HEK293 (cell line): ENCODE data around the gene GP1BB.

Experiments used
- CTCF ChIA-PET: fragments of 350-600 bp; formaldehyde crosslinking; extraction: SDS; loops from one replicate; lab custom pipeline; 2021; ENCODE audit warnings: antibody characterized with exemption; lab: Yijun Ruan, JAX
- POLR2A ChIA-PET: fragments of 300-600 bp; formaldehyde crosslinking; extraction: SDS; loops from one replicate; lab custom pipeline; 2020; ENCODE audit warnings: antibody characterized with exemption, inconsistent platforms; lab: Yijun Ruan, JAX
- H3K27ac ChIP-seq: fragments of 200-500 bp; sonication (Bioruptor generic); 2 replicates; pipeline ENCODE4 v1.5.1; 2014; ENCODE audit warnings: low read depth, low read length, control low read depth, inconsistent platforms; ENCODE audit errors: extremely low read depth
- H3K36me3 ChIP-seq, 2 experiments: fragments of 200-500 bp in 1 of 2; sonication (Bioruptor generic) in 1 of 2; 1 replicate in 1 of 2; 2 replicates in 1 of 2; pipeline ENCODE4 v1.5.1; 2014 to 2017; ENCODE audit warnings: inconsistent platforms in 2 of 2, low read length in 2 of 2; ENCODE audit not compliant: control insufficient read depth in 2 of 2, insufficient read depth in 1 of 2
- H3K4me1 ChIP-seq: fragments of 200-500 bp; sonication (Bioruptor generic); 2 replicates; pipeline ENCODE4 v1.5.1; 2014; ENCODE audit warnings: mild to moderate bottlenecking, low read length, inconsistent platforms; ENCODE audit not compliant: control insufficient read depth, insufficient read depth
- H3K4me3 ChIP-seq: 2 replicates; pipeline ENCODE4 v1.5.1; 2011; ENCODE audit warnings: low read depth, mild to moderate bottlenecking, control low read depth, low read length, moderate library complexity
- H3K9me3 ChIP-seq: fragments of 200-500 bp; sonication (Bioruptor generic); 2 replicates; pipeline ENCODE4 v1.5.1; 2014; ENCODE audit warnings: low read depth, low read length, inconsistent platforms; ENCODE audit not compliant: control insufficient read depth, insufficient read depth
- ATF2 ChIP-seq: fragments of 450-650 bp; formaldehyde crosslinking; IDR thresholded peaks from 2 replicates; pipeline ENCODE4 v1.5.1; 2016; ENCODE audit warnings: missing biosample characterization, missing genetic modification characterization, low read depth
- FEZF1 ChIP-seq: fragments of 450-650 bp; formaldehyde crosslinking; IDR thresholded peaks from 2 replicates; pipeline ENCODE4 v1.5.1; 2016; ENCODE audit warnings: missing biosample characterization, missing genetic modification characterization
- MZF1 ChIP-seq: fragments of 450-650 bp; formaldehyde crosslinking; IDR thresholded peaks from 2 replicates; pipeline ENCODE4 v1.5.1; 2017; ENCODE audit warnings: missing biosample characterization, missing genetic modification characterization, borderline replicate concordance
- SCRT2 ChIP-seq: fragments of 450-650 bp; formaldehyde crosslinking; IDR thresholded peaks from 2 replicates; pipeline ENCODE4 v1.5.1; 2016; ENCODE audit warnings: missing biosample characterization, missing genetic modification characterization
- ZFHX2 ChIP-seq: fragments of 450-650 bp; formaldehyde crosslinking; conservative IDR thresholded peaks from 2 replicates; pipeline ENCODE4 v1.5.1; 2016; ENCODE audit warnings: missing biosample characterization, missing genetic modification characterization
- ZNF138 ChIP-seq: fragments of 450-650 bp; formaldehyde crosslinking; IDR thresholded peaks from 2 replicates; pipeline ENCODE4 v1.5.1; 2016; ENCODE audit warnings: missing biosample characterization, missing genetic modification characterization, borderline replicate concordance
- ZNF19 ChIP-seq: fragments of 450-650 bp; formaldehyde crosslinking; IDR thresholded peaks from 2 replicates; pipeline ENCODE4; 2016; ENCODE audit warnings: missing biosample characterization, missing genetic modification characterization, low read depth
- ZNF354C ChIP-seq: fragments of 450-650 bp; formaldehyde crosslinking; IDR thresholded peaks from 2 replicates; pipeline ENCODE4 v1.5.1; 2016; ENCODE audit warnings: missing biosample characterization, missing genetic modification characterization, low read depth, borderline replicate concordance
- ZNF362 ChIP-seq: fragments of 450-650 bp; formaldehyde crosslinking; IDR thresholded peaks from 2 replicates; pipeline ENCODE4 v1.5.1; 2016; ENCODE audit warnings: missing biosample characterization, missing genetic modification characterization
- ZNF394 ChIP-seq: fragments of 450-650 bp; formaldehyde crosslinking; IDR thresholded peaks from 2 replicates; pipeline ENCODE4 v1.5.1; 2016; ENCODE audit warnings: missing biosample characterization, missing genetic modification characterization, mild to moderate bottlenecking, moderate library complexity, borderline replicate concordance
- ZNF544 ChIP-seq: fragments of 450-650 bp; formaldehyde crosslinking; IDR thresholded peaks from 2 replicates; pipeline ENCODE4 v1.5.0; 2017; ENCODE audit warnings: missing biosample characterization, missing genetic modification characterization
- ZNF555 ChIP-seq: fragments of 450-650 bp; formaldehyde crosslinking; conservative IDR thresholded peaks from 2 replicates; pipeline ENCODE4 v1.5.1; 2017; ENCODE audit warnings: missing biosample characterization, mild to moderate bottlenecking, missing genetic modification characterization, inconsistent platforms
- ZNF600 ChIP-seq: fragments of 450-650 bp; formaldehyde crosslinking; IDR thresholded peaks from 2 replicates; pipeline ENCODE4 v1.5.1; 2016; ENCODE audit warnings: missing biosample characterization, missing genetic modification characterization
- ZNF610 ChIP-seq: fragments of 450-650 bp; formaldehyde crosslinking; IDR thresholded peaks from 2 replicates; pipeline ENCODE4 v1.5.1; 2016; ENCODE audit warnings: missing biosample characterization, missing genetic modification characterization, borderline replicate concordance
- ZNF623 ChIP-seq: fragments of 450-650 bp; formaldehyde crosslinking; IDR thresholded peaks from 2 replicates; pipeline ENCODE4 v1.5.1; 2016; ENCODE audit warnings: missing biosample characterization, missing genetic modification characterization
- ZNF629 ChIP-seq: fragments of 450-650 bp; formaldehyde crosslinking; IDR thresholded peaks from 2 replicates; pipeline ENCODE4 v1.5.1; 2017; ENCODE audit warnings: missing biosample characterization, missing genetic modification characterization
- ZNF660 ChIP-seq: fragments of 450-650 bp; IDR thresholded peaks from 2 replicates; pipeline ENCODE4 v1.5.1; 2018; ENCODE audit warnings: missing biosample characterization, mild to moderate bottlenecking, missing genetic modification characterization
- TF ChIP-seq, protein P1 (sequence below): fragments of 450-650 bp; formaldehyde crosslinking; IDR thresholded peaks from 2 replicates; pipeline ENCODE4 v1.5.1; 2016; ENCODE audit warnings: missing biosample characterization, missing genetic modification characterization

Gene GP1BB

GRCh38 chr22:19706661-19707151 lies 16.6 kb upstream of the GP1BB start:
- POLR2A ChIA-PET: no interaction called here
- CTCF ChIA-PET: interaction anchor here (0.7 kb wide), 1 partner anchor 75 kb away, joined by 5 read pairs; no protein-coding TSS in a partner anchor
- no peaks in the 10 kb centered on the region for H3K36me3 ChIP-seq
- no peaks in the 10 kb centered on the region for H3K9me3 ChIP-seq
- no peak overlapping the region for H3K4me3 ChIP-seq
- no peak overlapping the region for H3K27ac ChIP-seq
- no peak for TF ChIP-seq ZNF394 (tag by site-specific recombination)
- no peak for TF ChIP-seq ZNF354C (tag by site-specific recombination)
- no peak for TF ChIP-seq ZNF610 (tag by site-specific recombination)
- TF ChIP-seq ZNF544 (tag by site-specific recombination): no peak
- no peak for TF ChIP-seq ZNF362 (tag by site-specific recombination)
- no peak for TF ChIP-seq MZF1 (tag by site-specific recombination)
- TF ChIP-seq ZNF138 (tag by site-specific recombination): no peak
- TF ChIP-seq, all 188 proteins: peak for 0
- H3K4me1 ChIP-seq: no peaks in the 10 kb centered on the region

DNA sequence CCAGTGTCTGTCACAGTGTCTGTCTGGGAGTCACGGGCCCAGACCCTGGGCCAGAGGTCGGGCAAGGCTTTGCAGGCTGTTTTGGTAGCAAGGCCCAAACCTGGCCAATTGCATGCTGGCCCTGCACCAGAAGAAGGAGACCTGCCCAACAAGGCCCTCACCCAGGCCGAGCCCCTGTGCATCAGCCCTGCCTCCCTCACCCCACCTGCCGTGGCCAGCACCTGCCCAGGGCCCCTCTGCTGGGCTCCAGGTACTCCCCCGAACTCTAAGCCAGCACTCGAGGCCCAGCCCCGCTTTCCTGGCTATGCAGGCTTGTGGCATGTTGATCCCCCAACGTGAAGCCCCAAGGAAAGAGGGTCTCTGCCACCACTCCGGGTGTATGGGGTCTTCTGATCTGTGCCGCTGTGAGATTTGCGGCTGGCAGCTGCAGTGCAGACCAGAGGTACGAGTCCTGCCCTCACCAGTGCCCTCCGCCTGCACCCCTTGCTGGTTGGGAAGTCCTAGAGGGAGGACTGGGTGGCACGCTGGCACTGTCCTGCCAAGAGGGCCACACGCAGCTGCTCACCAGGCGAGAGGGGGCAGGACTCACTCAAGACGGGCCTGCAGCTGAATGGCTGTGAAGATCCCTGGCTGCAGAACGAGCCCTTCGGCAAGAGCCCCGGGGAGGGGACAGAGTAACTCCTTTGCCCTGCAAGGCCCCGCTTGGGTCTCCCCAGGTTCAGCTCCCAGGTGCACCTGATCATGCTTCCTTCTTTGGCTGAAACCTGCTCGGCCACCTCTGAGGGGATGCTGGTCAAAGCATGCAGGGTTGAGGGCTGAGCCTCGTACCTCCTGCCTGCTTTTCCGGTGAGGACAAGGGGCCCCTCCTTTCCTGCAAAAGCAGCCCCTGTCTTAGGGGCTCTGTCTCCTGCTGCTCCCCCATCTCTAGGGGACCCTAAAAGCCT lies 15.7 kb upstream of the GP1BB start:
- H3K9me3 ChIP-seq: no peaks in the 10 kb centered on the region
- CTCF ChIA-PET: no interaction called here
- H3K4me1 ChIP-seq: no peaks in the 10 kb centered on the region

DNA sequence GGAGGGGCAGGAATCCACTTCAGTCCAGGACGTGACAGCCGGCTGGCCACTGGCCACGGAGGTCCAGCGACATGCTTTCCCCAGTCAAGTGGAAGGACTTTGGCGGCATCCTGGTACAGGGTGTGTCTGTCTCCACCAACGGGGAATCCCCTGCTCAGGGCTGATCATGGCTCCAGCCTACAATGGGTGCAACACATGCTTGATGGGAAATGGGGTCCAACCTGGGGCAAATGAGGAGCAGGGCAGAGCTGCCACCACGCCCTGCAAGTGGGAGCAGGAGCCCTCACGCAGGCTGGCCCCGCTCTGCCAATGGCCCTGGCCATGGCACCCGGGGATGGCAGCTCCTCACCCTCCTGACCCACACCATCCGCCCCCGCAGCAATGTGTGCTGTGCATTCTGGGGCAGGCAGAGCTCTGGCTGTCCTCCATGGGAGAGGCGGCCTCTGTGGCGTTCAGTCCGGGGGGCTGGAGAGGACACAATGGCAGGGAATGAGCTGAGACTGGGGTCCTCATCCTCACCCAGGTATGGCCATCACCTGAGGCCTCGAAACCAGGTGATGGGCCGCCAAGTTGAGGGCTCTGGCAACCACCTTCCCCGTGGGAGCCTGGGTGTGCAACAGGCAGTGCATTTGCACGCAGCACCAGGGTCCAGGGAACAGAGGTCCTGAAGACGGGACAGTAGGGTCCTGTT lies 14.9 kb upstream of the GP1BB start:
- Histone ChIP-seq H3K36me3 (no peaks in the 10 kb centered on the region), H3K27ac (no peak overlapping the region), H3K4me3 (no peak overlapping the region), H3K9me3 (no peaks in the 10 kb centered on the region), H3K4me1 (no peaks in the 10 kb centered on the region)
- CTCF ChIA-PET: no interaction called here
- TF ChIP-seq FEZF1 (tag by site-specific recombination) (no peak), ATF2 (no peak), ZNF555 (tag by site-specific recombination) (no peak), ZFHX2 (0 out of 2 replicates have a peak, but pooled peaks have one; percentile 12), ZNF660 (tag by site-specific recombination) (no peak), SCRT2 (tag by site-specific recombination) (peak; percentile 66), ZNF629 (tag by site-specific recombination) (no peak)
- TF ChIP-seq, protein P1, sequence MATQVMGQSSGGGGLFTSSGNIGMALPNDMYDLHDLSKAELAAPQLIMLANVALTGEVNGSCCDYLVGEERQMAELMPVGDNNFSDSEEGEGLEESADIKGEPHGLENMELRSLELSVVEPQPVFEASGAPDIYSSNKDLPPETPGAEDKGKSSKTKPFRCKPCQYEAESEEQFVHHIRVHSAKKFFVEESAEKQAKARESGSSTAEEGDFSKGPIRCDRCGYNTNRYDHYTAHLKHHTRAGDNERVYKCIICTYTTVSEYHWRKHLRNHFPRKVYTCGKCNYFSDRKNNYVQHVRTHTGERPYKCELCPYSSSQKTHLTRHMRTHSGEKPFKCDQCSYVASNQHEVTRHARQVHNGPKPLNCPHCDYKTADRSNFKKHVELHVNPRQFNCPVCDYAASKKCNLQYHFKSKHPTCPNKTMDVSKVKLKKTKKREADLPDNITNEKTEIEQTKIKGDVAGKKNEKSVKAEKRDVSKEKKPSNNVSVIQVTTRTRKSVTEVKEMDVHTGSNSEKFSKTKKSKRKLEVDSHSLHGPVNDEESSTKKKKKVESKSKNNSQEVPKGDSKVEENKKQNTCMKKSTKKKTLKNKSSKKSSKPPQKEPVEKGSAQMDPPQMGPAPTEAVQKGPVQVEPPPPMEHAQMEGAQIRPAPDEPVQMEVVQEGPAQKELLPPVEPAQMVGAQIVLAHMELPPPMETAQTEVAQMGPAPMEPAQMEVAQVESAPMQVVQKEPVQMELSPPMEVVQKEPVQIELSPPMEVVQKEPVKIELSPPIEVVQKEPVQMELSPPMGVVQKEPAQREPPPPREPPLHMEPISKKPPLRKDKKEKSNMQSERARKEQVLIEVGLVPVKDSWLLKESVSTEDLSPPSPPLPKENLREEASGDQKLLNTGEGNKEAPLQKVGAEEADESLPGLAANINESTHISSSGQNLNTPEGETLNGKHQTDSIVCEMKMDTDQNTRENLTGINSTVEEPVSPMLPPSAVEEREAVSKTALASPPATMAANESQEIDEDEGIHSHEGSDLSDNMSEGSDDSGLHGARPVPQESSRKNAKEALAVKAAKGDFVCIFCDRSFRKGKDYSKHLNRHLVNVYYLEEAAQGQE: 0 out of 2 replicates have a peak, but pooled peaks have one; percentile 37
- POLR2A ChIA-PET: no interaction called here

More for the DNA sequence above, 15.7 kb upstream of the GP1BB start:
- Histone ChIP-seq H3K36me3 (no peaks in the 10 kb centered on the region), H3K4me3 (no peak overlapping the region), H3K27ac (no peak overlapping the region)
- POLR2A ChIA-PET: no interaction called here
- TF ChIP-seq ZNF19 (tag by site-specific recombination): no peak
- no peak for TF ChIP-seq ZNF600 (tag by site-specific recombination)
- no peak for TF ChIP-seq ZNF623 (tag by site-specific recombination)
